ENCODE results near the gene CROCC.
"Not testable (repeated sequence)": the region's sequence is repeated elsewhere in the genome, so short reads cannot be mapped to it uniquely, and the experiment has no call there.

CROCC gene

DNA sequence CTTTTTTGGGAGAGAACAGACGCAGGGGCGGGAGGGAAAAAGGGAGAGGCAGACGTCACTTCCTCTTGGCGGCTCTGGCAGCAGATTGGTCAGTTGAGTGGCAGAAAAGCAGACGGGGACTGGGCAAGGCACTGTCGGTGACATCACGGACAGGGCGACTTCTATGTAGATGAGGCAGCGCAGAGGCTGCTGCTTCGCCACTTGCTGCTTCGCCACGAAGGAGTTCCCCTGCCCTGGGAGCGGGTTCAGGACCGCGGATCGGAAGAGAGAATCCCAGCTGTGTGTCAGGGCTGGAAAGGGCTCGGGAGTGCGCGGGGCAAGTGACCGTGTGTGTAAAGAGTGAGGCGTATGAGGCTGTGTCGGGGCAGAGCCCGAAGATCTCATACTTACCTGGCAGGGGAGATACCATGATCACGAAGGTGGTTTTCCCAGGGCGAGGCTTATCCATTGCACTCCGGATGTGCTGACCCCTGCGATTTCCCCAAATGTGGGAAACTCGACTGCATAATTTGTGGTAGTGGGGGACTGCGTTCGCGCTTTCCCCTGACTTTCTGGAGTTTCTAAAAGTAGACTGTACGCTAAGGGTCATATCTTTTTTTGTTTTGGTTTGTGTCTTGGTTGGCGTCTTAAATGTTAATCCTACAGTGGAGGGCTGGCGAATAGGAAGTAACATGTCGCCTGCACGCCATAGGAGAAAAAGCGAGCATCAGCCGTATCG, 26.0 kb upstream of the CROCC start, which contains the start of gene RNU1-2:
Gene RNU1-2 (plus strand): TSS at position 383 of the 718 bp plus-strand sequence.
- DNase-seq (ENCODE audit: low read depth in 2 of 2), result peak in 1 of 2 donors; percentile 83

- DNase-seq (ENCODE audit: low read depth in 2 of 2), result peak in 1 of 2 donors; percentile 59
Observed at GRCh38 chr1:16896316-16897055, 25.2 kb upstream of the CROCC start.

DNA sequence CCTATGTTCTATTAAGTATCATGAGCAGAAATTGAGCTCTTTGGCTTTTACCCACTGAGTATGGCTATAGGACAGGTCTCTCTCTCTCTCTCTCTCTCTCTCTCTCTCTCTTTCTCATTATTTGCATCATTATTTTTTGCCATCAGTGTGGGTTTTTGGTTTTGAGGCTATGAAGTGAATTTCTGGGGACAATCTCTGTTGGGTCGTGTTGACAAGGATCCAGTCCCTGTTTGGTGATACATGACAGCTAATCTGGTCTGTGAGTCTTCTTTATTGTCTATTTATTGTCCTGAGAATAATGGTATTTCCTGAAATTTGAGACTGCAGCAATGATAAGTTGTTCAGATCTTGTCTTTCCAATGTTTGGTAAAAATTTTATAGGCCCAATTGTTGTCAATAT, 24.1 kb upstream of the CROCC start:
- not testable (repeated sequence) for DNase-seq (ENCODE audit: low read depth in 2 of 2)

- DNase-seq (ENCODE audit: low read depth in 2 of 2), result not testable (repeated sequence)
Observed at GRCh38 chr1:16898298-16898697, 23.4 kb upstream of the CROCC start.

GRCh38 chr1:16899020-16899419, 22.7 kb upstream of the CROCC start:
- DNase-seq (ENCODE audit: low read depth in 2 of 2), result not testable (repeated sequence)

GRCh38 chr1:16900751-16901150, 21.0 kb upstream of the CROCC start:
- DNase-seq (ENCODE audit: low read depth in 2 of 2), result no peak

DNA sequence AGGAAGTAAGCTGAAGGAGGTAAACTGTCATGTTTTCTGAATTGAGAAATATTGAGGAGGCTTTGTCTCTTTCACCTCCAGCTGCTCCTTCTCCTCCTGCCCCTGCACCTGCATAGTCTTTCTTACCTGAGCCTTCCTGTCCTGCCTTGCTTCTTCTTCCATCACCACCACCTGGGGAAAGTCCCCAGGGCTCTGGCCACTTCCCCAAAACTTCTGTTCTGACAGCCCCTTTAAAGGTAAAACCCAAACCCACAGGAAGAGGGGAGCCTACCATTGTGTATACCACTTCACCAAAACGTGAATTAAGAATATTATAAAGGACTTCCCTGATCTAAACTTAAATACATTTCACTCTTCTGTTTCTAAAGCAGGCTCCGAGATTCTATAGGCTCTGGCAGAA, 20.4 kb upstream of the CROCC start:
- not testable (repeated sequence) for DNase-seq (ENCODE audit: low read depth in 2 of 2)

GRCh38 chr1:16903054-16903453, 18.7 kb upstream of the CROCC start:
- DNase-seq (ENCODE audit: low read depth in 2 of 2), result no peak

- no peak for DNase-seq (ENCODE audit: low read depth in 2 of 2)
Observed at GRCh38 chr1:16903458-16903796, 18.3 kb upstream of the CROCC start.

DNA sequence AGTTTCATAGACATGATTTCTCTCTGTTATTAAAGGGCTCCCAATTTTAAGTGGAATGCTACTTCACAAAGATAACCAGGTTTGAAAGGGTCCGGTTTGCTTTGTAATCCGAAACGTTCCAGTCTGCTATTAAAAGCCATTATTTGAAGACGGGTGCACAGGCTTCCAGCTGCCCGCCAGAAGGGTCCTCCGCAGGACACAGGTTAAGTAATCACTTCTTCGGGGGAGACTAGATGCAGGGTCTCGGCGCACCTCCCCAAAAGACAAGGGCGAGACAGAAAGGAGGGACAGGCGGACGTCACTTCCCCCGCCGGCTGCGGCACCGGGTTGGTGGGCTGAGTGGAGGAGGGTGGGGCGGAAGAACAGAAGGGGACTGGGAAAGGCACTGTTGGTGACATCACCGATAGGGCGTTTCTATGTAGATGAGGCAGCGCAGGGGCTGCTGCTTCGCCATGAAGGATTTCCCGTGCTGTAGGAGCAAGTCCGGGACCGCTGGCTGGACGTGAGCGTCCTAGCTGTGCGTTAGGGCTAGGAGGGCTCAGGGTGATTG, 17.1 kb upstream of the CROCC start:
- DNase-seq (ENCODE audit: low read depth in 2 of 2), result peak; percentile 93 to 99

DNA sequence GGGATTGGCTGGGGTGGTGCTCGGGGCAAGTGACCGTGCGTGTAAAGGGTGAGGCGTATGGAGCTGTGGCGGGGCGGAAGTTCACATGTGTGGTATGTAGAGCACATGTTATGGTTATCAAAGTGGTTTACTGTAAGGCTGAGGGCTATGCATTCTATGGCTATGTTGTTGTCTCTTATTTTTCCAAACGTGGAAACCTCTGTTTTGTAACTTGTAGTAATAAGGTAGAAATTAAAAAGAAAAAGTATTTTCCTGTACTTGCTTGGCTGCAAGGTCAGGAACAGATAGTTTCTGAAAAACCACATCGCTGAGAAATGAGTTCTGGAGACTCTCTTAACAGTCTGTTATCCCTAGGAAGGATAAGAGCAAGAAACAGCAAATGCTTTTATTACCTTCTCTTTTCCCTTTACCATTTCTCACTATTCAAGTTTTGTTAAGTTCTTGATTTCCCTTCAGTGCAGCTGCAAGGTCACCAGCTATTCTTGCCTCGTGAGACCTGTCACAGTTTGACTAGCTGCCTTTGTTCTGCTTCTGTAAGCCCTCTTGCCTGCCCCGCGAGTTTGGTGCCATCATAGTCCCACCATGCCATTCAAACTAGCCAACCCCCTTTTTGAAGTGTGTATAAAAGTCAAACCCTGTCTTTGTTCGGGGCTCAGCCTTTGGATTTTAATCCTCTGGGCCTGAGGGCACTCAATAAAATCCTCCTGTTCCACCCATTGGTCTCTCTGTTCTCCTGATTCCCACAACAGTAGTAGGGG, 16.4 kb upstream of the CROCC start:
- DNase-seq (ENCODE audit: low read depth in 2 of 2), result no peak

GRCh38 chr1:16905868-16906702, 15.6 kb upstream of the CROCC start:
- DNase-seq (ENCODE audit: low read depth in 2 of 2), result no peak

- no peak for DNase-seq (ENCODE audit: low read depth in 2 of 2)
Observed at GRCh38 chr1:16906873-16907272, 14.9 kb upstream of the CROCC start.

DNA sequence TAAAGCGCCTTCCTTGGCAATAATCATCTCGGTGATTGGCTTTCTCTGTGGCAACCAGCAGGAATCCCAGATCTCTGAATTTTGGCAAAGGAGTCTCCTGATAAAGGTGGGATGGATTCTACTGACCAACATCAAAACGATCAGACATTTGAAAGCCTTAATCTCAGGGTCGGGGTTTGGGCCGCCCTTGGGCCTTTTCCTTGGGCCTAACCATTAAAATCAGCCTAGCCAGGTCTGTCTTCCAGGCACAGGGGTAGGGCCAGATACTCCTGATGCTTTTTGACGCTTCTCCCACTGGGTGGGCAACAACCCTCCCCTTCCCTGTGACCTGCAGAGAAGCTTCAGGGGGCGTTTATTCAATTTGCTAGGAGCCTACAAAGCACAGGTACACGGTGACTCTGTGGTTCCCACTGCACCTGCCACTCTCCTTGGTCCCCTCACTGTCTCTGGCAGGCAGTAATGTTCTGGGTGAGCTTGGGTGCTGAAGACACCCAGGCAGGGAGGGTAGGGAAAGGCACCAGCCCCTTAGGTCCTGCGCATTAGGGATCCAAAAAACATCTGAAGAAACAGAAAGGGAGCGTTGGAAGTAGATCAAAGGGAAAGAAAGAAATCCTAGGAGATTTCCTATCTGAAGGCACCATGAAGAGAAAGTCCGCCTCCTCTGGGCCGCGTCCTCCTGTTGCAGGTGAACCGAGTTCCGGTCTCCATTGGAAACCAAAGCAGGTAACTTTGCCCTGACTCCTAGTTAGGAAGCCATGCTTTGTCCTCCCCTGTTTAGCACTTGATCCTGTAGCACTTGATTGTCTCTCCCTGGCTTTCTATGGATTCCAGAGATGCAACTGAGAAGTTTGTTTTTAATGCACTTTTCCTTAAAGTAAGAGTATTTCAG, 13.6 kb upstream of the CROCC start:
- DNase-seq (ENCODE audit: low read depth in 2 of 2), result no peak

- DNase-seq (ENCODE audit: low read depth in 2 of 2), result not testable (repeated sequence)
Observed at GRCh38 chr1:16911851-16912721, 9.6 kb upstream of the CROCC start.

DNA sequence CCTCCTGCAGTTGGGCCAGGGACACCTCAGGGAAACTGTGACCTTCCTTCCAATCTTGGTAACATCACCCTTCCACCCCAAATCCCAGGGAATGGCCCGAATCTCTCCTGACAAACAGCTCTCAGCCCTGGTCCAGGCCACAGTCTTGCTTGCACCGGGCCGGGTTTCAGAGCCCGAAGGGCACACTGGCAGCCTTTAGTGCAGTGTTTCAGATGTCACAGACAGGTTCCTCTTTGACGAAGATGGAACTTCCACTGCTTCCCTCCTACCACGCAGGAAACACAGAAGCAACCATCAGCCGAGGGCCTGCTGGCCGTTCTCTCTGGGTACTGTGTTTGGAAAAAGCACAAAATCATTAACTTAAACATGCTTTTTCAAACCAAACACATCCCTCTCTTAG, 9.0 kb upstream of the CROCC start:
- DNase-seq (ENCODE audit: low read depth in 2 of 2), result not testable (repeated sequence)

GRCh38 chr1:16913181-16913832, 8.4 kb upstream of the CROCC start:
- DNase-seq (ENCODE audit: low read depth in 2 of 2), result no peak

GRCh38 chr1:16913833-16914662, 7.7 kb upstream of the CROCC start:
- peak; percentile 94 to 96 for DNase-seq (ENCODE audit: low read depth in 2 of 2)
